GM20000 (cell line): Measurements from ENCODE around the gene FARP1.

Experiments
- DNase-seq: peaks from one replicate; pipeline ENCODE4 v3.0.0; 2012; ENCODE audit warnings: low spot score
- CTCF ChIP-seq: IDR thresholded peaks from 2 replicates; pipeline ENCODE4 v1.5.1; 2012; ENCODE audit warnings: mild to moderate bottlenecking, control low read depth; ENCODE audit errors: extremely low read depth, missing control alignments

The FARP1 gene

DNA sequence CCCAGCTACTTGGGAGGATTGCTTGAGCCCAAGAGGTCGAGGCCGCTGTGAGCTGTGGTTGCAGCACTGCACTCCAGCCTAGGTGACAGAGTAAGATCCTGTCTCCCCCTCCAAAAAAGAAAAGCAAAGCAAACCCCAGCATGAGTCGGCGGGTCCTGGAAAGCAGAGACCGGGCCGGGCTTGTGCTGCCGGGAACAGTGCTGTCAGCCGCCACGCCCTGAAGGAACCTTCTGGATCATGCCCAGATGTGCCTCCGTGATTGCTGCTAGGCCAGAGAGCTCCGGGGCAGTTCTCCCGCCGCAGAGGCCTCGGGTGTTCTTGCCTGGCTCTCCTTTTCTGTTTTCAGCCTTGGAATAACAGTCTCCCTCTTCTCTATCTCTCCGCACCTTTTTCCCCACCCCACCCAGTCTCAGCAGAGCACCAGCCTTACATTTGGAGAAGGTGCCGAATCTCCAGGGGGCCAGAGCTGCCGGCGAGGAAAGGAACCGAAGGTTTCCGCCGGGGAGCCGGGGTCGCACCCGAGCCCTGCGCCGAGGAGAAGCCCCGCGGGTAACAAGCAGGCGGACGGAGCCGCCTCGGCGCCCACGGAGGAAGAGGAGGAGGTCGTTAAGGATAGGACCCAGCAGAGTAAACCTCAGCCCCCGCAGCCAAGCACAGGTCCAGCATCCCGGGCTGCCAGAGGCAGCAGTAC, 252.1 kb downstream of the FARP1 start:
- TF ChIP-seq CTCF, result no peak
- DNase-seq, result no peak

DNA sequence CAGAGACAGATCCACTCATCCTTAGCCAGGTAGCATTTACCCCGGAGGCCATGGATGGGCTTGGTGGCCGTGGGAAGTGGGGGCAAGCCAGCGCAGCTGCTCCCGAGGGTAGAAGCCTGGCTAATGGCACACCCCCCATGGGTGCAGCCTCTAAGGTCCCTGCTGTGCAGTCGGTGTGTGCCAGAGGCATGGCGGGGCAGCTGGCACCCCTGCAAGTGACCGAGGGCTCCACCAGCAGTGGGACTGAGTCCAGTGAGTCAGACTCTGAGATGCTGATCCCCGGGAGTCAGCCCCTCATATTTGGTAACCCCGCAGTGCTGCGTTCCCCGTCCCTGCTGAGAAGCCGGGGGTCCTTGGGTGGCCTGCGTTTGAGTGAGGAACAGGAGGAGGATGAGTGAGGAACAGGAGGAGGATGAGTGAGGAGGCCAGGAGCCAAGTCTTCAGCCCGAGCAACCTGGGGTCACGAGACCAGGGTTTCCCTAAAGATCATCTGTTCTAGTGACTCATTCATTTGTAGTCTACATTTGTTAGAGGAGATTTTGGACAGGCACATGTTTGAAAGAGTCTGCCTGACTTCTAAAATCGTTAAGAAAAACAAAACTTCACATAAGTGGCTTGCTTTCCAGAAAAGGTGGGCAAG, 253.3 kb downstream of the FARP1 start:
- no peak for TF ChIP-seq CTCF

DNA sequence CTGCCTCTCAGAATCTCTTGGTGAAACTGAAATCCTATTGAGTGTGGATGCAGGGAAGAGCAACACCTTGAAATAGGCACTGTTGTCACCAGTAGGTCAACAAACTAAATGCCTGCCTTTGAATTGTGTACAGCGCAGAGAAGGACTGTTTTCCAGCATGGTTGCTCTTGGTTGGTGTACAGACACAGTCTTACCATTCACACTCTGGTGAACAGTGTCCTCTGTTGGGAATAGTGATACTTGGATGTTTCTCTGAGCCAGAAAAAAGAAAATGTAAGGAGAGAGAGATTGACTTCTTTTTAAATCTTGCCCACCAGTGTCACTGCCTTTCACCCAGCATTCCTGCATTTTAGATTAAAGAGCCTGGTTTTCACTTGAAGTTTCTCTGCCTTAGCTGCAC, 254.3 kb downstream of the FARP1 start:
- DNase-seq, result no peak
- no peak for TF ChIP-seq CTCF

More for the DNA sequence above, 253.3 kb downstream of the FARP1 start:
- no peak for DNase-seq

DNA sequence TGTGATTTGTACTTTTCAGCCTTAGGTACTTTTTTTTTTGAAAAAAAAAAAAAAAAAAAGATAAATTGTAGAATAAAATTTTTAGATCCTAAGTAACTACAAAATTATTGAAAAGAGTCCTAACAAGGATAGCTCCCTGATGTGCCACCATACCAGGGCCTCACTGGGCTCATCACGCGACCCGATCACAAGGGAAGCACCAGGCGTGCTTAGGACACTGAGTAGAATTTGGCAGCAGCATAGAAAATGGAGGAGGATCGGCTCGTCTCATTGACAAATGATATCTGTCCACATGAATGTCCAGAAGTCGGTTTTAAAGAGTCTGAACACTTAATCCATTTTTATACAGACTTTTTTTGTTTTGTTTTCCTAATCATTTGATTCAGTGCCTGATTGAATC, 255.0 kb downstream of the FARP1 start:
- DNase-seq, result no peak
- TF ChIP-seq CTCF, result no peak

DNA sequence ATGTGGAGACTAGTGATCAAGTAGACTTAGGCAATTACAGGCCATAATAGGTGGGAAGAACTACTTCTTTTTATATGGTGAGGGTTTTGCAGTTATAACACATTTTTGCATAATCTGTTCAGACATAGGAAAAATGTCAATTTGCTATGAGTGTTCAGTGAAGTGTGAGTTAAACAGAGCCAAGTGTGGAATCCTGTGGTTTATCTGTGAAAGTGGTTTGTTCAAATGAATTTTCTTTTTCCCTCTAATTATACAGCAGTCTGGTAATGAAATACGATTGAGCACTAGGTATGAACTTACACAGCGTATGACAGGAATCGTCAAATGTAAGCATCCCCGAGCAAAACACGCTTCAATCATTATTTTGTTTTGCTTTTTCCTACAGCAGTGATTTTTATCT, 255.7 kb downstream of the FARP1 start:
- no peak for DNase-seq
- no peak for TF ChIP-seq CTCF

DNA sequence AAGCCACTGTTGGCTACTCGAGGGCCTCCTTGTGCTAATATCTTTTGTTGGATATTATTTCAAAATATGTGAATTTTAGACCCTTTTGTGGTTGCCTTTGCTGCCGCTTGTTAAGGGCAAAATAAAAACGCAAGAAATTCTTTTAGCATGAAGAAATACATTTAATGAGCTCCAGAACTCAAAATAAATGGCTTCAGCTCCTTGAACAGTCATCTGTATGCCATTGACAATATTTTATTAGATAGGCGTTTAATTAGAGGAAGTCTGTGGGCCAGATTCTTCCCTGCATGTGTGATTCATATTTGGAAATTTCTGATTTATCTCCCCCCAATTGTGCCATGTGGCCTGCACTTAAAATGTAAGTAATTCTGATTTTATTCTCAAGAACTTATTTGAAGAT, 256.9 kb downstream of the FARP1 start:
- DNase-seq, result no peak
- no peak for TF ChIP-seq CTCF

DNA sequence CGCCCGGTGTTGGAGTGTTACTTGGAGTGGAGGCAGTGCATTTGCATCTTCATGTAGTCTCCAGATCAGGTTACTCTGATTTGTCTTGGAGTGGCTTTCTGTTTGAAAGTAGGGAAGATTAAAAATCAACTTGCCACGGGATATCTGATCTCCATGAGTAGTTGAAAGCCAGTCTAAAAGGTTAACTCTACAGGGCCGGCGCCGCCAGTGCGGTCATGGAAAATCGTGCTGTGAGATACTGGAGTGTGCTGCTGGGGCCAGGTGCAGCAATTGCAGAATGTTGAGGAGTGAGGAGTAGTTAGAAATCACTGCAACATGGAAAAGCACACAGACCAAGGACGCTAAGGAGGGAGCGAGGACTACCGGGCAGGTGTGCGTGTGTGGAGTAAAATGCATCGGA, 259.0 kb downstream of the FARP1 start:
- no peak for TF ChIP-seq CTCF
- DNase-seq, result no peak
